ENCODE data around the gene NETO2. TPM values are rescaled to one million over a fixed set of nuclear protein-coding genes. Genes with fewer than 3 reads are reported as not detected.

NETO2 gene
- total RNA-seq, 5 donors from 2014 or later (not counting 1 experiment from before 2014, with no cell fraction given) = 1.4 to 4.1 (median 2.1) TPM

DNA sequence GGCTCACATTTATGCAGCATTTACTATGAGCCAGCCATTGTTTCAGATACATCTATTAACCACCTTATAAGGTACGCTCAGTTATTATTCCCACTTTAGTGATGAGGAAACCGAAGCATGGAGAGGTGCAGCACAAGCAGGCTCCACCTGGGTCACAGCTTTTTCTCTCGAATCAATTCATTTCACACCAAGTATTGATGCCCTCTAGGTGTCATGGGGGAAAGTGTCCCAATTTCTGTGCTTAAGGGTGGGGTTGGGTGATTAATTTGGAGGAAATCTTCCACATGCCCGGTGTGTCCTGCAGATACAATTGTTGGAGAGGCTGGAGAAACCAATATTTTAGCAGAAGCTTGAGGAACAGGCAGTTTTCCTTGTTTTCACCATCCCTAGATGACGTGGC lies 107.5 kb downstream of the NETO2 start:
- Mint-ChIP-seq H3K27ac (no peak overlapping the region), H3K9me3 (no peaks in the 10 kb centered on the region), H3K27me3 (peaks cover 2 to 4% of the 10 kb centered on the region in 2 donors), H3K36me3 (no peaks in the 10 kb centered on the region), H3K4me1 (peaks cover 0 to 3% (median 2%) of the 10 kb centered on the region in 3 donors), H3K4me3 (peak overlapping the region; percentile 49 to 70 (median 64))
- ChIA-PET CTCF (interaction anchor here (0.6 to 0.7 kb wide), 2 partner anchors 698 to 1021 kb away, joined by 3 read pairs; no protein-coding TSS in a partner anchor), POLR2A (no interaction called here)
- no peak for ATAC-seq (replicated peaks in 1 of 4)
- 78% methylated on average over 1 of the region's 5 CpGs for WGBS (ENCODE audit: insufficient coverage)
- no peaks in the 10 kb centered on the region for H3K36me3 ChIP-seq (ENCODE audit: control insufficient read depth in 2 of 2, extremely low read depth in 1 of 2, insufficient read depth in 1 of 2, low read length in 1 of 2)
- DNase-seq = no peak
- no peaks in the 10 kb centered on the region for H3K9me3 ChIP-seq
- H3K4me3 ChIP-seq (ENCODE audit: control insufficient read depth in 1 of 2, extremely low read depth in 1 of 2, low read length in 1 of 2) = no peak overlapping the region
- peaks cover 0 to 13% of the 10 kb centered on the region in 2 experiments for H3K4me1 ChIP-seq (ENCODE audit: control insufficient read depth in 1 of 2, extremely low read depth in 1 of 2, insufficient read depth in 2 of 2, low read length in 2 of 2)
- H3K27ac ChIP-seq (ENCODE audit: low read length) = no peak overlapping the region
- peaks cover 2 to 26% of the 10 kb centered on the region in 2 experiments for H3K27me3 ChIP-seq (replicated peaks in 1 of 2; ENCODE audit: control insufficient read depth in 2 of 2, extremely low read depth in 1 of 2, insufficient read depth in 2 of 2, low read length in 1 of 2)

DNA sequence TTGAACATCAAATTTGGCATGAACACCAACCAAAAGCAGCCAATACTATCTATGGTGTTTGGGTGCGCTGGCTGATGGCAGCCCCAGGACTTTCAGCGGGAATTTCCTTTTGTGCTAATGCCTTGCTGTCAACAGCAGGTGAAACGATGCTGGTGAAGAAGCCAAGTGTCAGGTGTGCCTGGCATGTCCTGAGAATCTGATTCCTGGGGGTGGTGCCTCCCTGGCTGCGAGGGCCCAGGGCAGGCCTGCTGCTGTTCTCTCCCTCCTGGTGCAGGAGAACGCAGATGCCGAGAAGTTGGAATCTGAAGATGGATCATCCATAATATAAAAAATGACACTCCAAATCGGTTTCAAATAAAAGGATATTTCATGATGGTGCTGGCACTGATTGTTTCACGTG lies 108.3 kb downstream of the NETO2 start:
- no peak overlapping the region for H3K27ac Mint-ChIP-seq
- H3K36me3 ChIP-seq (ENCODE audit: control insufficient read depth in 2 of 2, extremely low read depth in 1 of 2, insufficient read depth in 1 of 2, low read length in 1 of 2) = no peaks in the 10 kb centered on the region
- H3K9me3 Mint-ChIP-seq = no peaks in the 10 kb centered on the region
- peaks cover 0 to 3% (median 2%) of the 10 kb centered on the region in 3 donors for H3K4me1 Mint-ChIP-seq
- no peaks in the 10 kb centered on the region for H3K36me3 Mint-ChIP-seq
- H3K4me1 ChIP-seq (ENCODE audit: control insufficient read depth in 1 of 2, extremely low read depth in 1 of 2, insufficient read depth in 2 of 2, low read length in 2 of 2) = peaks cover 0 to 13% of the 10 kb centered on the region in 2 experiments
- ChIA-PET CTCF (interaction anchor here (0.6 to 0.9 kb wide), 2 partner anchors 71 to 1129 kb away, joined by 3 read pairs; no protein-coding TSS in a partner anchor), POLR2A (no interaction called here)
- H3K9me3 ChIP-seq = no peaks in the 10 kb centered on the region
- H3K27ac ChIP-seq (ENCODE audit: low read length) = no peak overlapping the region
- ATAC-seq (replicated peaks in 1 of 4) (no peak), DNase-seq (no peak)
- H3K27me3 ChIP-seq (replicated peaks in 1 of 2; ENCODE audit: control insufficient read depth in 2 of 2, extremely low read depth in 1 of 2, insufficient read depth in 2 of 2, low read length in 1 of 2) = peaks cover 2 to 24% of the 10 kb centered on the region in 2 experiments
- H3K4me3 Mint-ChIP-seq = no peak overlapping the region
- WGBS (ENCODE audit: insufficient coverage) = 83% methylated on average over 3 of the region's 8 CpGs
- H3K27me3 Mint-ChIP-seq = peaks cover 2 to 4% of the 10 kb centered on the region in 2 donors
- H3K4me3 ChIP-seq (ENCODE audit: control insufficient read depth in 1 of 2, extremely low read depth in 1 of 2, low read length in 1 of 2) = no peak overlapping the region

DNA sequence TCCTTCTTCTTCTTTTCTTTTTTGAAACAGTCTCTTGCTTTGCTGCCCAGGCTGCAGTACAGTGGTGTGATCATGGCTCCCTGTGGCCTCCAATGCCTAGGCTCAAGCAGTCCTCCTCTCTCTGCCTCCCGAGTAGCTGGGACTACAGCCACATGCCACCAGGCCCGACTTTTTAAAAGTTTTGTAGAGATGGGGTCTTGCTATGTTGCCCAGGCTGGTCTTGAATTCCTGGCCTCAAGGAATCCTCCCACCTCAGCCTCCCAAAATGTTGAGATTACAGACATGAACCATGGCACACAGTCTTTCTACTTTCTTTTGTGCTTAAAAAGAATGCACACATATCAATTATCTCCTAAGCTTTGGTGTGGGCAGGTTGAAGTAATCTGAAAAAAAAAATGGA lies 109.3 kb downstream of the NETO2 start:
- WGBS (ENCODE audit: insufficient coverage) = no CpG with 5 or more reads among the region's 2 CpGs
- POLR2A ChIA-PET = interaction anchor here in 1 of 2 donors (0.6 kb wide), 1 partner anchor 109 kb away, joined by 9 read pairs; no protein-coding TSS in a partner anchor
- no peaks in the 10 kb centered on the region for H3K36me3 ChIP-seq (ENCODE audit: control insufficient read depth in 2 of 2, extremely low read depth in 1 of 2, insufficient read depth in 1 of 2, low read length in 1 of 2)
- H3K9me3 ChIP-seq = no peaks in the 10 kb centered on the region
- Mint-ChIP-seq H3K4me1 (peaks cover 0 to 3% (median 2%) of the 10 kb centered on the region in 3 donors), H3K27me3 (peaks cover 2 to 3% of the 10 kb centered on the region in 2 donors), H3K4me3 (no peak overlapping the region), H3K36me3 (no peaks in the 10 kb centered on the region), H3K27ac (no peak overlapping the region), H3K9me3 (no peaks in the 10 kb centered on the region)
- H3K27ac ChIP-seq (ENCODE audit: low read length) = no peak overlapping the region
- CTCF ChIA-PET = interaction anchor here in 1 of 2 donors (0.9 kb wide), 1 partner anchor 1130 kb away, joined by 3 read pairs; no protein-coding TSS in a partner anchor
- peaks cover 2 to 20% of the 10 kb centered on the region in 2 experiments for H3K27me3 ChIP-seq (replicated peaks in 1 of 2; ENCODE audit: control insufficient read depth in 2 of 2, extremely low read depth in 1 of 2, insufficient read depth in 2 of 2, low read length in 1 of 2)
- ATAC-seq (replicated peaks in 1 of 4) (no peak), DNase-seq (no peak)
- H3K4me3 ChIP-seq (ENCODE audit: control insufficient read depth in 1 of 2, extremely low read depth in 1 of 2, low read length in 1 of 2) = no peak overlapping the region
- peaks cover 0 to 13% of the 10 kb centered on the region in 2 experiments for H3K4me1 ChIP-seq (ENCODE audit: control insufficient read depth in 1 of 2, extremely low read depth in 1 of 2, insufficient read depth in 2 of 2, low read length in 2 of 2)

DNA sequence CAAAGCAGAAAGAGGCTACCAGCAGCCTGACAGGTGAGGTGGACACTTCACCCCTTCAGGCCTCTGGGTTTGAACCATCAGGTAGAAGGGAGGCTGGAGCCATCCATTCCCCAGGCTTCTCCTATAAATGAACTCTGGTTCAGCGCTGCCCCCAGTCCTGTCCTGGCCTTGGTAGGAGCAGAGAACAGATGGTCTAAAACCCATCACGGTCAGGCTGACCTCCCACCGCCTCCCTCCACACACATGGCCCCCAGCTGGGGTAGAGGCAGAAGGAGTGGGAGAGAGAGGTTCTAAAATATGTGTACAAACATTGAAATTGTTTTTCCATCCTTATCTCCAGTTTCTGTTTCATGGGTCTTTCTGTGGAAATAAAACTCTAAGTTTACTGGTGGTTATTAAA lies 110.6 kb downstream of the NETO2 start:
- H3K4me1 Mint-ChIP-seq = peaks cover 0 to under 1% (median under 1%) of the 10 kb centered on the region in 3 donors
- Histone ChIP-seq H3K4me3 (ENCODE audit: control insufficient read depth in 1 of 2, extremely low read depth in 1 of 2, low read length in 1 of 2) (no peak overlapping the region), H3K4me1 (ENCODE audit: control insufficient read depth in 1 of 2, extremely low read depth in 1 of 2, insufficient read depth in 2 of 2, low read length in 2 of 2) (peaks cover 0 to 9% of the 10 kb centered on the region in 2 experiments), H3K27ac (ENCODE audit: low read length) (no peak overlapping the region), H3K36me3 (ENCODE audit: control insufficient read depth in 2 of 2, extremely low read depth in 1 of 2, insufficient read depth in 1 of 2, low read length in 1 of 2) (no peaks in the 10 kb centered on the region), H3K9me3 (no peaks in the 10 kb centered on the region), H3K27me3 (replicated peaks in 1 of 2; ENCODE audit: control insufficient read depth in 2 of 2, extremely low read depth in 1 of 2, insufficient read depth in 2 of 2, low read length in 1 of 2) (peaks cover 2 to 11% of the 10 kb centered on the region in 2 experiments)
- WGBS (ENCODE audit: insufficient coverage) = no CpG with 5 or more reads among the region's 3 CpGs
- no peak for ATAC-seq (replicated peaks in 1 of 4)
- ChIA-PET POLR2A (no interaction called here), CTCF (interaction anchor here in 1 of 2 donors (0.6 kb wide), 1 partner anchor 541 kb away, joined by 3 read pairs; no protein-coding TSS in a partner anchor)
- H3K36me3 Mint-ChIP-seq = no peaks in the 10 kb centered on the region
- peaks cover 0 to under 1% of the 10 kb centered on the region in 2 donors for H3K27me3 Mint-ChIP-seq
- no peak for DNase-seq
- H3K27ac Mint-ChIP-seq = no peak overlapping the region
- H3K9me3 Mint-ChIP-seq = no peaks in the 10 kb centered on the region
- H3K4me3 Mint-ChIP-seq = no peak overlapping the region

DNA sequence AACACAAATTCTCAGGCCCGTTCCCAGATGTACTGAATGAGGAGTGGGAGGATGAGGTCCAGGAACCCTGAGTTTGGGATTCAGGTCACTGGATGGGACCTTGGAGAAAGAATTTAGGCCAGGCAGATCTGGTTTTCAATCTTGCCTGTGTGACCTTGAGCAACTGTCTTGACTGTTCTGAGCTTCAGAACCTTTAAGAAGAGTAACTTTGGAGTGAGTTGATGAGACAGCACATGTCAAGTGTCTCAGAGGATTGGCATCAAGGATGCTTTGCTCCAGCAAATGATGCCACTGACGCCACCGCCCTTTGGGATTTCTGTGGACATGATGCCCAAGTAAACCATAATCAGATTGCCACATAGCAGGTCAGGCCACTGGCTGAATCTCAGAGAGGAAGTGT lies 114.0 kb downstream of the NETO2 start:
- CTCF ChIA-PET = no interaction called here
- Histone ChIP-seq H3K27ac (ENCODE audit: low read length) (no peak overlapping the region), H3K27me3 (replicated peaks in 1 of 2; ENCODE audit: control insufficient read depth in 2 of 2, extremely low read depth in 1 of 2, insufficient read depth in 2 of 2, low read length in 1 of 2) (no peaks in the 10 kb centered on the region), H3K9me3 (no peaks in the 10 kb centered on the region), H3K4me3 (ENCODE audit: control insufficient read depth in 1 of 2, extremely low read depth in 1 of 2, low read length in 1 of 2) (no peak overlapping the region), H3K4me1 (ENCODE audit: control insufficient read depth in 1 of 2, extremely low read depth in 1 of 2, insufficient read depth in 2 of 2, low read length in 2 of 2) (no peaks in the 10 kb centered on the region), H3K36me3 (ENCODE audit: control insufficient read depth in 2 of 2, extremely low read depth in 1 of 2, insufficient read depth in 1 of 2, low read length in 1 of 2) (no peaks in the 10 kb centered on the region)
- Mint-ChIP-seq H3K36me3 (no peaks in the 10 kb centered on the region), H3K4me3 (no peak overlapping the region), H3K27ac (no peak overlapping the region), H3K27me3 (no peaks in the 10 kb centered on the region), H3K9me3 (no peaks in the 10 kb centered on the region), H3K4me1 (no peaks in the 10 kb centered on the region)
- 93% methylated on average over 3 of the region's 3 CpGs for WGBS (ENCODE audit: insufficient coverage)
- DNase-seq (no peak), ATAC-seq (replicated peaks in 1 of 4) (no peak)
- POLR2A ChIA-PET = no interaction called here

DNA sequence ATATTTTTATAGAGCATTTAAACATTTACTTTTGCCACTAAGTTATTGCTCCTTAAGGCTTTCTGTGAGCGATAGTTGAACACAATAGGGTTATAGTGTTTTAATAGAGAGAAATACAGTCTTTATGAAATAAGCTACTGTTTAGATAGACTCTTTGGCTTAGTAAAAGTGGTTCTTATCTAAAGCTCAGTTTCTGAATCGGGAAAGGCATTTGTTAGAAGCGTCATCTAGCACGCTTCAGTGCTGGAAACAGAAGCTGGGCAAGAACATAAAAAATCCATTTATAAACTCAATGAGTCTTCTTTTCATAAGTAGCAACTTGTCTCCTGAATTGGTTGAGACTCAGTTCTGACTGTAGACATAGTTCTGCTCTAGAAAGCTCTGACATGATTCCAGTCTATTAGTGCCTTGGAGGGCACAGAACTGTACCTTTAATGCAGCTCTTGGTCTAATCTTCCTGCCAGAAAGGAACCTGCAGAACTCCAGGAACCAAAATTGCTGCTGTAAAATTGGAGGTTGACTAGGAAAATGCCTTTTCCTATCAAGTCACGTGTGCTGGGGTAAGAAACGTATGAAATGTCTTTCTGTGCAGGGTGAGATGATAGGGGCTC lies 114.9 kb downstream of the NETO2 start:
- Histone ChIP-seq H3K27me3 (replicated peaks in 1 of 2; ENCODE audit: control insufficient read depth in 2 of 2, extremely low read depth in 1 of 2, insufficient read depth in 2 of 2, low read length in 1 of 2) (no peaks in the 10 kb centered on the region), H3K9me3 (no peaks in the 10 kb centered on the region), H3K36me3 (ENCODE audit: control insufficient read depth in 2 of 2, extremely low read depth in 1 of 2, insufficient read depth in 1 of 2, low read length in 1 of 2) (no peaks in the 10 kb centered on the region), H3K27ac (ENCODE audit: low read length) (no peak overlapping the region), H3K4me3 (ENCODE audit: control insufficient read depth in 1 of 2, extremely low read depth in 1 of 2, low read length in 1 of 2) (no peak overlapping the region), H3K4me1 (ENCODE audit: control insufficient read depth in 1 of 2, extremely low read depth in 1 of 2, insufficient read depth in 2 of 2, low read length in 2 of 2) (no peaks in the 10 kb centered on the region)
- DNase-seq (no peak), ATAC-seq (replicated peaks in 1 of 4) (no peak)
- H3K36me3 Mint-ChIP-seq = no peaks in the 10 kb centered on the region
- H3K9me3 Mint-ChIP-seq = no peaks in the 10 kb centered on the region
- ChIA-PET POLR2A (no interaction called here), CTCF (interaction anchor here in 1 of 2 donors (0.7 kb wide), 1 partner anchor 1309 kb away, joined by 7 read pairs; no protein-coding TSS in a partner anchor)
- WGBS (ENCODE audit: insufficient coverage) = 87% methylated on average over 3 of the region's 6 CpGs
- no peak overlapping the region for H3K4me3 Mint-ChIP-seq
- H3K27ac Mint-ChIP-seq = no peak overlapping the region
- H3K27me3 Mint-ChIP-seq = no peaks in the 10 kb centered on the region
- no peaks in the 10 kb centered on the region for H3K4me1 Mint-ChIP-seq

Measured in T-cell (primary cell).